HEK293 (cell line): ENCODE data around the gene C19orf12.

Experiments
- HIC1 ChIP-seq: fragments of 450-650 bp; formaldehyde crosslinking; IDR thresholded peaks from 2 replicates; pipeline ENCODE4 v1.5.1; 2016; ENCODE audit warnings: missing biosample characterization, missing genetic modification characterization
- KLF16 ChIP-seq: fragments of 450-650 bp; formaldehyde crosslinking; IDR thresholded peaks from 2 replicates; pipeline ENCODE4 v1.5.1; 2017; ENCODE audit warnings: missing biosample characterization, missing genetic modification characterization
- MZF1 ChIP-seq: fragments of 450-650 bp; formaldehyde crosslinking; IDR thresholded peaks from 2 replicates; pipeline ENCODE4 v1.5.1; 2017; ENCODE audit warnings: missing biosample characterization, missing genetic modification characterization, borderline replicate concordance
- RBAK ChIP-seq: fragments of 450-650 bp; formaldehyde crosslinking; IDR thresholded peaks from 2 replicates; pipeline ENCODE4 v1.5.1; 2016; ENCODE audit warnings: missing biosample characterization, missing genetic modification characterization
- SCRT2 ChIP-seq: fragments of 450-650 bp; formaldehyde crosslinking; IDR thresholded peaks from 2 replicates; pipeline ENCODE4 v1.5.1; 2016; ENCODE audit warnings: missing biosample characterization, missing genetic modification characterization
- WT1 ChIP-seq: fragments of 450-650 bp; formaldehyde crosslinking; IDR thresholded peaks from 2 replicates; pipeline ENCODE4 v1.5.1; 2016; ENCODE audit warnings: missing biosample characterization, missing genetic modification characterization
- ZEB2 ChIP-seq: fragments of 450-650 bp; formaldehyde crosslinking; IDR thresholded peaks from 2 replicates; pipeline ENCODE4 v1.5.1; 2016; ENCODE audit warnings: missing biosample characterization, missing genetic modification characterization
- ZFP37 ChIP-seq: fragments of 450-650 bp; formaldehyde crosslinking; IDR thresholded peaks from 2 replicates; pipeline ENCODE4 v1.5.1; 2016; ENCODE audit warnings: missing biosample characterization, missing genetic modification characterization
- ZNF2 ChIP-seq: fragments of 450-650 bp; formaldehyde crosslinking; IDR thresholded peaks from 2 replicates; pipeline ENCODE4 v1.5.1; 2016; ENCODE audit warnings: missing biosample characterization, missing genetic modification characterization
- ZNF548 ChIP-seq: fragments of 450-650 bp; formaldehyde crosslinking; IDR thresholded peaks from 2 replicates; pipeline ENCODE4 v1.5.1; 2016; ENCODE audit warnings: missing biosample characterization, missing genetic modification characterization
- ZNF561 ChIP-seq: fragments of 450-650 bp; IDR thresholded peaks from 2 replicates; pipeline ENCODE4 v1.5.1; 2018; ENCODE audit warnings: missing biosample characterization, missing genetic modification characterization, borderline replicate concordance
- ZNF585B ChIP-seq: fragments of 450-650 bp; formaldehyde crosslinking; IDR thresholded peaks from 2 replicates; pipeline ENCODE4 v1.5.1; 2016; ENCODE audit warnings: missing biosample characterization, missing genetic modification characterization
- ZNF600 ChIP-seq: fragments of 450-650 bp; formaldehyde crosslinking; IDR thresholded peaks from 2 replicates; pipeline ENCODE4 v1.5.1; 2016; ENCODE audit warnings: missing biosample characterization, missing genetic modification characterization
- ZNF639 ChIP-seq: fragments of 450-650 bp; formaldehyde crosslinking; IDR thresholded peaks from 2 replicates; pipeline ENCODE4 v1.5.1; 2016; ENCODE audit warnings: missing biosample characterization, missing genetic modification characterization
- ZNF677 ChIP-seq: fragments of 450-650 bp; IDR thresholded peaks from 2 replicates; pipeline ENCODE4 v1.5.0; 2018; ENCODE audit warnings: missing biosample characterization, mild to moderate bottlenecking, missing genetic modification characterization, moderate library complexity
- ZNF692 ChIP-seq: fragments of 450-650 bp; formaldehyde crosslinking; IDR thresholded peaks from 2 replicates; pipeline ENCODE4 v1.5.1; 2016; ENCODE audit warnings: missing biosample characterization, missing genetic modification characterization
- ZNF707 ChIP-seq: fragments of 450-650 bp; formaldehyde crosslinking; IDR thresholded peaks from 2 replicates; pipeline ENCODE4 v1.5.1; 2016; ENCODE audit warnings: missing biosample characterization, missing genetic modification characterization
- ZNF76 ChIP-seq: fragments of 450-650 bp; formaldehyde crosslinking; IDR thresholded peaks from 2 replicates; pipeline ENCODE4; 2016; ENCODE audit warnings: low read depth, missing biosample characterization, missing genetic modification characterization, borderline replicate concordance
- ZSCAN30 ChIP-seq: fragments of 450-650 bp; IDR thresholded peaks from 2 replicates; pipeline ENCODE4 v1.5.1; 2018; ENCODE audit warnings: missing biosample characterization, mild to moderate bottlenecking, missing genetic modification characterization, moderate library complexity
- TF ChIP-seq, protein P1 (sequence below): fragments of 450-650 bp; formaldehyde crosslinking; optimal IDR thresholded peaks from 2 replicates; pipeline ENCODE3; 2016; ENCODE audit warnings: missing biosample characterization, mild to moderate bottlenecking, missing genetic modification characterization
- TF ChIP-seq, protein P2 (sequence below): fragments of 450-650 bp; formaldehyde crosslinking; IDR thresholded peaks from 2 replicates; pipeline ENCODE4 v1.5.1; 2016; ENCODE audit warnings: missing biosample characterization, missing genetic modification characterization
- TF ChIP-seq, protein P3 (sequence below): fragments of 450-650 bp; formaldehyde crosslinking; IDR thresholded peaks from 2 replicates; pipeline ENCODE4 v1.5.1; 2016; ENCODE audit warnings: missing biosample characterization, missing genetic modification characterization
- TF ChIP-seq, protein P4 (sequence below): fragments of 450-650 bp; formaldehyde crosslinking; IDR thresholded peaks from 2 replicates; pipeline ENCODE4 v1.5.1; 2016; ENCODE audit warnings: missing biosample characterization, missing genetic modification characterization

C19orf12 gene

DNA sequence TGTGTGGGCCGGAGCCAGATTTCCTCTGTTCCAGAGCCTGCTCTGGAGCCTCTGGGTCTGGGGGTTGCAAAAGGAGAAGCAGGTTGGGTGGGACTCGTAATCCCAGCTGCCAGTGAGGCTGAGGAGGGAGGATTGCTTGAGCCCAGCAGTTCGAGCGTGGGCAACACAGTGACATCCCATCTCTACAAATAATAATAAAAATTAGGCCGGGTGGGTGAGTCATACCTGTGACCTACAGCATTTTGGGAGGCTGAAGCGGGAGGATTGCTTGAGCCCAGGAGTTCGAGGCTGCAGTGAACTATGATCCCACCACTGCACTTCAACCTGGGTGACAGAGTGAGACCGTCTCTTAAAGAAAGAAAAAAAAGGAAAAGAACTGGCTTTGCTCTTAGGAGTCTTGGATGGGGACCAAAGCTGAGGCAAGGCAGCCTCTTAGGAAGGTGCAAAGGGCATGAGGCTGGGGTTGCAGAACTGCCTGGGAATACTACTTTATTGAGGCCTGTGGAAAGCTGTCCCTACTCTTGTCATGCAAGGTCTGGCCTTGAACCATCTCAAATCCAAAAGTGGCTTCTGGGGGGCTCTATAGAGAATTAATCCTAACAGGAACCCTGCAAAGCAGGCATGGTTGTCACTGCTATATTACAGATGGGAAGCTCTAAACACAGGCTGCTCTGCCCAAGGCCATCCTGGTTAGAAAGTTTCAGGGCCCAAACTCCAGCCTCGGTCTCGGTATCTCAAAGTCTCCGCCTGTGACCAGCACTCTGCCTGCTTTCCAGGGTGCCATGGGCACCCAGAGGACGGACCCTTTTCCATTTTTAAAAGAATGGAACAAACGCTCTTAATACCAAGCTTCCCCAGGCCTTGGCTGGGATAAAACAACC is 880 bp upstream of the C19orf12 start (continued):
- no peak; the same call in 1 of the 2 replicates for TF ChIP-seq ZNF677 (tag by site-specific recombination)
- TF ChIP-seq ZEB2 (tag by site-specific recombination) = peak; percentile 69; the same call in 1 of the 2 replicates
- 0 out of 2 replicates have a peak, but pooled peaks have one; percentile 3 for TF ChIP-seq ZNF692 (tag by site-specific recombination)
- TF ChIP-seq ZNF585B = no peak
- TF ChIP-seq, protein P1, sequence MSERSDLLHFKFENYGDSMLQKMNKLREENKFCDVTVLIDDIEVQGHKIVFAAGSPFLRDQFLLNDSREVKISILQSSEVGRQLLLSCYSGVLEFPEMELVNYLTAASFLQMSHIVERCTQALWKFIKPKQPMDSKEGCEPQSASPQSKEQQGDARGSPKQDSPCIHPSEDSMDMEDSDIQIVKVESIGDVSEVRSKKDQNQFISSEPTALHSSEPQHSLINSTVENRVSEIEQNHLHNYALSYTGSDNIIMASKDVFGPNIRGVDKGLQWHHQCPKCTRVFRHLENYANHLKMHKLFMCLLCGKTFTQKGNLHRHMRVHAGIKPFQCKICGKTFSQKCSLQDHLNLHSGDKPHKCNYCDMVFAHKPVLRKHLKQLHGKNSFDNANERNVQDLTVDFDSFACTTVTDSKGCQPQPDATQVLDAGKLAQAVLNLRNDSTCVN = peak; percentile 44
- TF ChIP-seq WT1 (tag by site-specific recombination) = peak; percentile 30; the same call in 1 of the 2 replicates
- TF ChIP-seq HIC1 (tag by site-specific recombination) = peak; percentile 46
- peak; percentile 31; the same call in 1 of the 2 replicates for TF ChIP-seq ZFP37
- 0 out of 2 replicates have a peak, but pooled peaks have one; percentile 2 for TF ChIP-seq KLF16 (tag by site-specific recombination)
- TF ChIP-seq SCRT2 (tag by site-specific recombination) = peak; percentile 62; the same call in 1 of the 2 replicates
- peak; percentile 17; the same call in 1 of the 2 replicates for TF ChIP-seq ZNF76 (tag by site-specific recombination)
- TF ChIP-seq ZNF707 (tag by site-specific recombination) = no peak
- peak; percentile 10; the same call in 1 of the 2 replicates for TF ChIP-seq MZF1 (tag by site-specific recombination)
- TF ChIP-seq, protein P2, sequence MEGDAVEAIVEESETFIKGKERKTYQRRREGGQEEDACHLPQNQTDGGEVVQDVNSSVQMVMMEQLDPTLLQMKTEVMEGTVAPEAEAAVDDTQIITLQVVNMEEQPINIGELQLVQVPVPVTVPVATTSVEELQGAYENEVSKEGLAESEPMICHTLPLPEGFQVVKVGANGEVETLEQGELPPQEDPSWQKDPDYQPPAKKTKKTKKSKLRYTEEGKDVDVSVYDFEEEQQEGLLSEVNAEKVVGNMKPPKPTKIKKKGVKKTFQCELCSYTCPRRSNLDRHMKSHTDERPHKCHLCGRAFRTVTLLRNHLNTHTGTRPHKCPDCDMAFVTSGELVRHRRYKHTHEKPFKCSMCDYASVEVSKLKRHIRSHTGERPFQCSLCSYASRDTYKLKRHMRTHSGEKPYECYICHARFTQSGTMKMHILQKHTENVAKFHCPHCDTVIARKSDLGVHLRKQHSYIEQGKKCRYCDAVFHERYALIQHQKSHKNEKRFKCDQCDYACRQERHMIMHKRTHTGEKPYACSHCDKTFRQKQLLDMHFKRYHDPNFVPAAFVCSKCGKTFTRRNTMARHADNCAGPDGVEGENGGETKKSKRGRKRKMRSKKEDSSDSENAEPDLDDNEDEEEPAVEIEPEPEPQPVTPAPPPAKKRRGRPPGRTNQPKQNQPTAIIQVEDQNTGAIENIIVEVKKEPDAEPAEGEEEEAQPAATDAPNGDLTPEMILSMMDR (tag by site-specific recombination) = no peak
- TF ChIP-seq, protein P3, sequence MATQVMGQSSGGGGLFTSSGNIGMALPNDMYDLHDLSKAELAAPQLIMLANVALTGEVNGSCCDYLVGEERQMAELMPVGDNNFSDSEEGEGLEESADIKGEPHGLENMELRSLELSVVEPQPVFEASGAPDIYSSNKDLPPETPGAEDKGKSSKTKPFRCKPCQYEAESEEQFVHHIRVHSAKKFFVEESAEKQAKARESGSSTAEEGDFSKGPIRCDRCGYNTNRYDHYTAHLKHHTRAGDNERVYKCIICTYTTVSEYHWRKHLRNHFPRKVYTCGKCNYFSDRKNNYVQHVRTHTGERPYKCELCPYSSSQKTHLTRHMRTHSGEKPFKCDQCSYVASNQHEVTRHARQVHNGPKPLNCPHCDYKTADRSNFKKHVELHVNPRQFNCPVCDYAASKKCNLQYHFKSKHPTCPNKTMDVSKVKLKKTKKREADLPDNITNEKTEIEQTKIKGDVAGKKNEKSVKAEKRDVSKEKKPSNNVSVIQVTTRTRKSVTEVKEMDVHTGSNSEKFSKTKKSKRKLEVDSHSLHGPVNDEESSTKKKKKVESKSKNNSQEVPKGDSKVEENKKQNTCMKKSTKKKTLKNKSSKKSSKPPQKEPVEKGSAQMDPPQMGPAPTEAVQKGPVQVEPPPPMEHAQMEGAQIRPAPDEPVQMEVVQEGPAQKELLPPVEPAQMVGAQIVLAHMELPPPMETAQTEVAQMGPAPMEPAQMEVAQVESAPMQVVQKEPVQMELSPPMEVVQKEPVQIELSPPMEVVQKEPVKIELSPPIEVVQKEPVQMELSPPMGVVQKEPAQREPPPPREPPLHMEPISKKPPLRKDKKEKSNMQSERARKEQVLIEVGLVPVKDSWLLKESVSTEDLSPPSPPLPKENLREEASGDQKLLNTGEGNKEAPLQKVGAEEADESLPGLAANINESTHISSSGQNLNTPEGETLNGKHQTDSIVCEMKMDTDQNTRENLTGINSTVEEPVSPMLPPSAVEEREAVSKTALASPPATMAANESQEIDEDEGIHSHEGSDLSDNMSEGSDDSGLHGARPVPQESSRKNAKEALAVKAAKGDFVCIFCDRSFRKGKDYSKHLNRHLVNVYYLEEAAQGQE (tag by site-specific recombination) = no peak; the same call in 1 of the 2 replicates
- TF ChIP-seq ZNF561 (tag by site-specific recombination) = peak; percentile 81; the same call in 1 of the 2 replicates
- peak; percentile 54; the same call in 1 of the 2 replicates for TF ChIP-seq ZNF639 (tag by site-specific recombination)
- TF ChIP-seq ZNF2 = 0 out of 2 replicates have a peak, but pooled peaks have one; percentile 7
- no peak for TF ChIP-seq ZNF548 (tag by site-specific recombination)
- TF ChIP-seq, protein P4, sequence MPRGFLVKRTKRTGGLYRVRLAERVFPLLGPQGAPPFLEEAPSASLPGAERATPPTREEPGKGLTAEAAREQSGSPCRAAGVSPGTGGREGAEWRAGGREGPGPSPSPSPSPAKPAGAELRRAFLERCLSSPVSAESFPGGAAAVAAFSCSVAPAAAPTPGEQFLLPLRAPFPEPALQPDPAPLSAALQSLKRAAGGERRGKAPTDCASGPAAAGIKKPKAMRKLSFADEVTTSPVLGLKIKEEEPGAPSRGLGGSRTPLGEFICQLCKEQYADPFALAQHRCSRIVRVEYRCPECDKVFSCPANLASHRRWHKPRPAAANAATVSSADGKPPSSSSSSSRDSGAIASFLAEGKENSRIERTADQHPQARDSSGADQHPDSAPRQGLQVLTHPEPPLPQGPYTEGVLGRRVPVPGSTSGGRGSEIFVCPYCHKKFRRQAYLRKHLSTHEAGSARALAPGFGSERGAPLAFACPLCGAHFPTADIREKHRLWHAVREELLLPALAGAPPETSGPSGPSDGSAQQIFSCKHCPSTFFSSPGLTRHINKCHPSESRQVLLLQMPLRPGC (tag by site-specific recombination) = peak; percentile 14; the same call in 1 of the 2 replicates
- TF ChIP-seq ZNF600 (tag by site-specific recombination) = peak; percentile 99
- no peak for TF ChIP-seq ZSCAN30
- TF ChIP-seq RBAK (tag by site-specific recombination) = no peak
